ENCODE data around the gene WFS1.

DNA sequence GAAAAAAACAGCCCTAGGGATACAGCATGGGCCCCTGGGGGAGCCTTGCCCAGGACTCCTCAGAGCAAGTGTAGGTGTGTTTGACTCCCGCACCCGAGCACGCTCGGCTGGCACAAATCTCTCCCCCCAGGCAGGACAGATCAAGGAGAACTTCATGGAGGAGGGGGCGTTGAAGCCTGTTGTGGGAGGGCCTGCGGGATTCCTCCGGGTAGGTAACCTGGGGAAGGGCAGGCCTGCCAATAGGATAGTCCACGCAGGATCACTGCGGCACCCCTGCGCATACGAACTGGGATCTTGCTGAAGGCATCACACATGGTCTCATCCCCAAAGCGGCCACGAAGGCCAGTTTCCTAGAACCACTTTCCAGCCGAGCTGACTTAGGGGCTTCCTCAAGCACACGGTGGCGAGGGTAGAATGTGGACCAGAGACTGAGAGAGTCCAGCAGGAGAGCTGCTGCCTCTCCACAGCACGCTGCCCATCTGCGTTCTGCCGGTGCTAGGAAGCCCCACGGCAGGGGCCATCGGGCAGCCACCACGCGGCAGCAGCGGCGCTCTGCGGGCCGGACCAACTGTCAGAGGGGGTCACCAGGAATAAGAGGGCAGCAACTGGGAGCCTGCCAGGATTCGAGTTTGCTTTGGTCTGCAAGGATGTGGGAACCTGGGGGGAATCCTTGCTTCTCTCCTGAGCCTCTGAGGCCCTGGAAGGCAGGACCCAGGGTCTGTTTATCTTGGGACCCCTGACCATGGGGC lies 56.8 kb downstream of the WFS1 start:
- TF ChIP-seq POLR2A (IDR thresholded peaks at IDR 0.05) = no peak
- TF ChIP-seq, protein P1, sequence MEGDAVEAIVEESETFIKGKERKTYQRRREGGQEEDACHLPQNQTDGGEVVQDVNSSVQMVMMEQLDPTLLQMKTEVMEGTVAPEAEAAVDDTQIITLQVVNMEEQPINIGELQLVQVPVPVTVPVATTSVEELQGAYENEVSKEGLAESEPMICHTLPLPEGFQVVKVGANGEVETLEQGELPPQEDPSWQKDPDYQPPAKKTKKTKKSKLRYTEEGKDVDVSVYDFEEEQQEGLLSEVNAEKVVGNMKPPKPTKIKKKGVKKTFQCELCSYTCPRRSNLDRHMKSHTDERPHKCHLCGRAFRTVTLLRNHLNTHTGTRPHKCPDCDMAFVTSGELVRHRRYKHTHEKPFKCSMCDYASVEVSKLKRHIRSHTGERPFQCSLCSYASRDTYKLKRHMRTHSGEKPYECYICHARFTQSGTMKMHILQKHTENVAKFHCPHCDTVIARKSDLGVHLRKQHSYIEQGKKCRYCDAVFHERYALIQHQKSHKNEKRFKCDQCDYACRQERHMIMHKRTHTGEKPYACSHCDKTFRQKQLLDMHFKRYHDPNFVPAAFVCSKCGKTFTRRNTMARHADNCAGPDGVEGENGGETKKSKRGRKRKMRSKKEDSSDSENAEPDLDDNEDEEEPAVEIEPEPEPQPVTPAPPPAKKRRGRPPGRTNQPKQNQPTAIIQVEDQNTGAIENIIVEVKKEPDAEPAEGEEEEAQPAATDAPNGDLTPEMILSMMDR (IDR thresholded peaks at IDR 0.05) = no peak
